Frontal cortex (tissue), 4 donors: Measurements from ENCODE around the gene RYR2. TPM values are rescaled to one million over a fixed set of nuclear protein-coding genes. Genes with fewer than 3 reads are reported as not detected.
"Not testable (repeated sequence)": the region's sequence is repeated elsewhere in the genome, so short reads cannot be mapped to it uniquely, and the experiment has no call there.

Experiments used
- DNase-seq, 2 donors: peaks; one replicate each; pipeline ENCODE4 v3.0.0; 2012; ENCODE audit warnings: low spot score in 2 of 2
- FAIRE-seq: peaks from 2 replicates; lab custom pipeline; 2012; peaks lifted over from hg19 to GRCh38; lab: Jason Lieb, UNC
- small RNA-seq: library from RNA; depleted of rRNA; stranded (forward); fragments of <200 nt; gene quantifications from one replicate; pipeline ENCODE3, GENCODE V24; 2014
- total RNA-seq: library from RNA; depleted of rRNA; stranded (reverse); fragments of >200 nt; gene quantifications from one replicate; pipeline ENCODE4 v1.2.3, GENCODE V29; 2014
- donor health status: control.
- donor health status: control.
- donor health status: control.

RYR2 gene
- total RNA-seq, 1 donor from 2014 or later, result 29.8 TPM

GRCh38 chr1:237843516-237843915 lies 801.5 kb downstream of the RYR2 start:
- not testable (repeated sequence) for DNase-seq, FAIRE-seq

DNA sequence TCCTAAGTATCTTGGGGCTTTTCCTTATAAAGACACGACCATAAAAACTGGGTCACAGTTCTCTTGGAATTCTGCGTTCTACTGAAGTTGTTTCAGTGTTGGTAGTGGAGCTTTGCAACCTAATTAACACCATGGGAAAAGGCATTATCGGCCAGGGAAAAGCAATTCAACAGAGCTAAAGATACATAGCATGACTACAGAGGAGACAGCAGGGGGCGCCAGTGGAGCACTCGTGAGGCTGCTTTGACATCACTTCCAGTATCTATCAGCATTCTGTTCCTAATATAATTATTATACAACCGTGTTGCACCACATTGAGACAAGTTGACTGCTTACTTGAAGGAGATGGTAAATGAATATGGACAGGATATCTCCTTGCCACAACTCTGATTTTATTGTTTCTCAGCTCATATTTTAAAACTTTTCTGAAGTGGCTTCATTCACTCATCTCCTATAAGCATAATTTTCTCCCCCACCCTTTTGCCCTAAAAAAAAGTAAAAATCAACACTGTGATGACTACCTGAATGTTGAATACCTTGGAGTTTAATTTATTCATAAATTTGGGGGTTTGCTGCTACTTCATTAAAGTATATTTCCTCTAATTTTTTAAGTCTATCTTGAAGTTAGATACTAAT lies 809.3 kb downstream of the RYR2 start:
- DNase-seq (peak in 1 of 2 donors; percentile 45), FAIRE-seq (no peak)

GRCh38 chr1:237852342-237852741 lies 810.4 kb downstream of the RYR2 start:
- DNase-seq, result no peak
- no peak for FAIRE-seq

GRCh38 chr1:237857455-237857854 lies 815.5 kb downstream of the RYR2 start:
- FAIRE-seq (no peak), DNase-seq (no peak)

- no peak for FAIRE-seq
- DNase-seq, result no peak
Measured at GRCh38 chr1:237858992-237859391, 817.0 kb downstream of the RYR2 start.

- no peak for FAIRE-seq
Measured at GRCh38 chr1:237861944-237862343, 820.0 kb downstream of the RYR2 start.

GRCh38 chr1:237863234-237863633 lies 821.2 kb downstream of the RYR2 start:
- FAIRE-seq (no peak), DNase-seq (no peak)

More at GRCh38 chr1:237861944-237862343, 820.0 kb downstream of the RYR2 start:
- no peak for DNase-seq

DNA sequence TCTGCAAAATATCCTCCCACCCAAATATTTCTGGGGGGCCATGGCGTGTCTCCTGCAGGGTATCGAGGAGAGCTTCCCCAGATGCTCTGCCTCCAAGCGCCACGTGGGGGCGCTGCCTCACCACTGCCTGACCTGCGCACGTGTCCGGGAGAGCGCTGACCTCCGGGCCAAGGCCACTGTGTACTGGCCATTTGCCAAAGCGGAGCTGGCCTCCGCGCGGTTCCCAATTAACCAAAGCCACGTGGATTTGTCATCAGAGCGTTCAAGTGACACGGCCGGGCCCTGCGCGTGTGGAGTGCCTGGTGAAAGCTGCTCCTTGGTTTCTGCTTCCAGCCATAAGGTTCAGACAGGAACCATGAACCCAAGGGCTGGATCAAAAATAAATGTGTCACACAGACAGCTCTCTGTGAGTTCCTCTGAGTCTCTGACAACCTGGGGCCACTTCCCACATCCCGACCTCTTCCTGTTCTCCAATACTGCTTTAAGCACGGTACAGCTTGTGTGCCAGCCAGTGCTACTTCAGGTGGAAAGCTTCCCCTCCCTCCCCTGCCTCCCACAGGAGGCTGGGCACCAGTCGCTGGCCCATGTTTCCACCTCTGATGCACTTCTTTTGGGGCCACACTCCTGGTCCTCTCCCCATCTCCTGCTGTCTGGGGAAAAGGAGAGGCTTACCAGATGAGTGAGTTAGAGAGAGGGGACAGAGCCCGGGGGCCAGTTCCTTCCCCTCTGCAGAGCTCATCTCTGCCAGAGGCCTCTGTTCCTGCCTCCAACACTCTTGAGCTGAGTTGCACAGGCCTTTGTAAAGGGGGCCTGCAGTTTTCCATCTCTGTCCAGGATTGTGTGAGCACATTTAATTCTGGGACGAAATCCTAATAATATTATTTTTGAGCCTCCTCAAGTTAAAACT lies 822.6 kb downstream of the RYR2 start:
- FAIRE-seq, result no peak
- peak; percentile 36 to 53 for DNase-seq

DNA sequence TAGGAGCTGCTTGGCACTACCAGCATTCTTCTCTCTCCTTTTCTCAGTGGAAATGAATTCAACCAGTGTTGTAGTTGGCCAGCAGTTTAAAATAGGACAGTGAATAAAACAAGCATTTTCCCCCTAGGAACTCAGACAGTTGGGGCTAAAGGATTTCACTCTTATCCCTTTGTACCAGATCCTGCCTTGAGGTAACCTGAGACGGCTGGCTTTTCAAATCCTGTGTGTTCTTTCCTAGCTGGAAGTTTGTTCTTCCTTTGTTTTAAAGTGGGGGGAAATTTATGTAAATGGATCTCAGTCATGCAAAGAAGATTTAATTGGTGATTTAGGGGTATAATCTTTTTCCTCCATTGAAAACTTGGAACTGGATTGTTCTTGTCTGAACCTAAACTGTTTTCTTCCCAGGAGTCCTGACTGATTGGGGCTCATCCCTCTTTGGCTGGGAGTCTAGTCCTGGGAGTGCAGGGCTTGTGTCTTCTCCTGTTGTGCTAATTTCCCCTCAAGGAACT lies 825.5 kb downstream of the RYR2 start:
- DNase-seq, result no peak
- FAIRE-seq, result no peak

GRCh38 chr1:237868817-237869600 lies 827.0 kb downstream of the RYR2 start:
- DNase-seq, result no peak
- no peak for FAIRE-seq

DNA sequence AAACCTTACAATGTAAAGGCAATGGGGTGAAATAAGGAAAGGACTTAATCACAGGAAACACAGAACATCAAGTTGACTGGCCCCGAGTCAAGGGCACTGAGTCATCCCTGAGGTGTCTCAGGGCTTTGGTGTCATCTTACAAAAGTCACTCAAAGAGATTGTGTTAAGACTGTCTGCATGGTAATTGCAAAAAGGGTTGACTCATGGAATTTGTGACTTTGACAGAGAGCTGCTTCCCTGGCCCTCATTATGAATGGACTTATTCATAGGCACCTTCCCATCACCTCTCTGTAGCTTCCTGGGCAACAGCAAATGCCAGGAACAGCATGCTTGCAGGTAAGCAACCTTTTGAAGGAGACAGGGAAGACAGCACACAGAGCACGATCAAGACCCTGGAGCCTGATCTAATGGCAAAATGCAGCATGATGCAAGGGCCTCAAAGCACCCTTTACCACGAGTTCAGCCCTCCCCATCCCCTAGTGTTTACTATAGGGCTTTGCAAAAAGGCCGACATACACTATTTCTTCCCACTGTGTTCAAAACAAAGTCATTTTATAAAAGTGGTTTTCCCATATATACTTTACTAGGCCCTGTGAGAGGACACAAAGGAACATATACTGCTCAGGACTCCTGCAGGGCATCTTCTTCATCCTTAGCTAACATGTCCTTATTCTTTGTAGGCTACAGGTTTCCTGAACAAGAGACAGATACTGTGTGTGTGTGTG lies 831.7 kb downstream of the RYR2 start:
- DNase-seq, result no peak
- no peak for FAIRE-seq

DNA sequence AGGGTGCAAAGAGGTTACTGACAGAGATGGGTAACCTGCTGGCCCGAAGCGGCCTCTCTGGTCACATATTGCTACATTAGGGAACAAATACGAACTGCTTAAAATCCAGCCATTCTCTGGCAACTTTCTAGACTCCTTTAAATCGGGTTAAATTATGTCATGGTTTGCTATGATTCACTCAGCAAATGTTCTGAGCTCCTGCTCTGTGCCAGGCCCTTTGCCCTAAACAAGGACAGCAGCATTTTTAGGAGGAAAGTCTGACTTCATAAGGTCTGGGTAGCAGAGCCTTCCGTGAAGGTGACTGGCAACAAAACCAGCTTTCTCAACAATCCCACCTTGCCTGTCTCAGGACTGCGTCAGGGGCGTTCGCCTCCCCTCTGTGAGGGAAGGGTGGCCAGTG lies 833.3 kb downstream of the RYR2 start:
- DNase-seq (no peak), FAIRE-seq (no peak)

GRCh38 chr1:237877631-237878030 lies 835.6 kb downstream of the RYR2 start:
- no peak for FAIRE-seq
- no peak for DNase-seq

DNA sequence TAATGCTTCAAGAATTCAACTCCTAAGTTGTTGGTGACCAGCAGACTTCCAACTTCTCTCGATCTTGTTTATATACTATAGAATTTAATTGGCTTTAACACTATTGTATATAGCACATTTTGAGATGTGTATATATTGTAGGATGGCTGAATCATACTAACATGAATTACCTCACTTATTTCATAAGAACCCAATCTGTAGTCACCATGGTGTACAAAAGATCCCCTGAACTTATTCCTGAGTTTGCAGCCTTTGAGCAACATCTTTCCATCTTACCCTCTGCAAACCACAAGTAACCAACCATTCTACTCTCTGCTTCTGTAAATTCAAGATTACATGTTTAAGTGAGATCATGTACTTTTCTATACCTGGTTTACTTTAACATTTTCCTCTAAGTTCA lies 836.4 kb downstream of the RYR2 start:
- FAIRE-seq (no peak), DNase-seq (no peak)

- FAIRE-seq, result no peak
- DNase-seq, result no peak
Measured at GRCh38 chr1:237879195-237879594, 837.2 kb downstream of the RYR2 start.

Small RNAs within 50 kb of the gene (small RNA-seq; reads per million reads assigned to genes)
- not detected for gene MIR4428
- gene RF00402, result not detected

Other genes starting within 250 kb of the RYR2 start
- 24.1 TPM for gene MTR, start 246.9 kb upstream of the RYR2 start, total RNA-seq
- gene MT1HL1, start 37.7 kb upstream of the RYR2 start, total RNA-seq, result not detected